ENCODE measurements around the gene PRH2. TPM values are rescaled to one million over a fixed set of nuclear protein-coding genes. Genes with fewer than 3 reads are reported as not detected.

PRH2 gene
- not detected for total RNA-seq

DNA sequence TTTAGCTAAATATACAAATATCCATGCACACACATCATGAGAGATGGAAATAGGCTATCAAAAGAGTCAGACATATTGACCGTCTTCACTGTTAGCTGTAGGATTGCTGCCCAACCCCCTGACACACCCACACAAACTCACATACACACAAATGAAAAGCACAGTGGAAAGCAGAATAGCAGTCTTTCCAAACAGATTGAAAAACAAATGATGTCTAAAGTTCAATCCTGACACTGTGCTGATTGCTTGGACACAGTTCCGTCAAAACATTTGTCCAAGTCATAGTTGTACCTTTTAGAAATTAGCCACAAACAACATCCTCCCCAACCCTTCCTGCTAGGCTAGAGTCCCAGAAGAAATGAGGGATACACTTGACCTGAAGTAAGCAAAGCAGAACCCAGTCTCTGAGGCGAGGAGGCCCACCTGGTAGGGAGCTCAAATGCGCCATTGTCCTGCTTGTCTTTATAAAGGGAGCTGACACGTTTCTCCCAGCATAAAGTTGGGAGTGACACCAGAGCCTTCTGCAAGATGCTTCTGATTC lies at the start of gene PRH2:
Gene PRH2 (plus strand): TSS at position 491 of the 541 bp plus-strand sequence. CDS start 38 bp downstream, at position 529.
- Histone ChIP-seq H3K36me3 (replicated peaks in 1 of 2; ENCODE audit: insufficient read depth in 1 of 2, low read depth in 2 of 2) (no peaks in the 10 kb centered on the region), H3K27me3 (no peaks in the 10 kb centered on the region), H3K27ac (no peak within 1 kb of the TSS), H3K4me3 (no peak within 1 kb of the TSS), H3K4me1 (no peaks in the 10 kb centered on the region), H3K9me3 (no peaks in the 10 kb centered on the region)
- TF ChIP-seq, protein P1, sequence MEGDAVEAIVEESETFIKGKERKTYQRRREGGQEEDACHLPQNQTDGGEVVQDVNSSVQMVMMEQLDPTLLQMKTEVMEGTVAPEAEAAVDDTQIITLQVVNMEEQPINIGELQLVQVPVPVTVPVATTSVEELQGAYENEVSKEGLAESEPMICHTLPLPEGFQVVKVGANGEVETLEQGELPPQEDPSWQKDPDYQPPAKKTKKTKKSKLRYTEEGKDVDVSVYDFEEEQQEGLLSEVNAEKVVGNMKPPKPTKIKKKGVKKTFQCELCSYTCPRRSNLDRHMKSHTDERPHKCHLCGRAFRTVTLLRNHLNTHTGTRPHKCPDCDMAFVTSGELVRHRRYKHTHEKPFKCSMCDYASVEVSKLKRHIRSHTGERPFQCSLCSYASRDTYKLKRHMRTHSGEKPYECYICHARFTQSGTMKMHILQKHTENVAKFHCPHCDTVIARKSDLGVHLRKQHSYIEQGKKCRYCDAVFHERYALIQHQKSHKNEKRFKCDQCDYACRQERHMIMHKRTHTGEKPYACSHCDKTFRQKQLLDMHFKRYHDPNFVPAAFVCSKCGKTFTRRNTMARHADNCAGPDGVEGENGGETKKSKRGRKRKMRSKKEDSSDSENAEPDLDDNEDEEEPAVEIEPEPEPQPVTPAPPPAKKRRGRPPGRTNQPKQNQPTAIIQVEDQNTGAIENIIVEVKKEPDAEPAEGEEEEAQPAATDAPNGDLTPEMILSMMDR (IDR thresholded peaks at IDR 0.05) = no peak
- no peak for TF ChIP-seq POLR2A (IDR thresholded peaks at IDR 0.05)
- ATAC-seq (no peak), DNase-seq (no peak)
- intact Hi-C loops (cut with DNase I) = no loop called here
- 89 to 94% methylated on average over 5 of the region's 5 CpGs for WGBS, 2 donors

DNA sequence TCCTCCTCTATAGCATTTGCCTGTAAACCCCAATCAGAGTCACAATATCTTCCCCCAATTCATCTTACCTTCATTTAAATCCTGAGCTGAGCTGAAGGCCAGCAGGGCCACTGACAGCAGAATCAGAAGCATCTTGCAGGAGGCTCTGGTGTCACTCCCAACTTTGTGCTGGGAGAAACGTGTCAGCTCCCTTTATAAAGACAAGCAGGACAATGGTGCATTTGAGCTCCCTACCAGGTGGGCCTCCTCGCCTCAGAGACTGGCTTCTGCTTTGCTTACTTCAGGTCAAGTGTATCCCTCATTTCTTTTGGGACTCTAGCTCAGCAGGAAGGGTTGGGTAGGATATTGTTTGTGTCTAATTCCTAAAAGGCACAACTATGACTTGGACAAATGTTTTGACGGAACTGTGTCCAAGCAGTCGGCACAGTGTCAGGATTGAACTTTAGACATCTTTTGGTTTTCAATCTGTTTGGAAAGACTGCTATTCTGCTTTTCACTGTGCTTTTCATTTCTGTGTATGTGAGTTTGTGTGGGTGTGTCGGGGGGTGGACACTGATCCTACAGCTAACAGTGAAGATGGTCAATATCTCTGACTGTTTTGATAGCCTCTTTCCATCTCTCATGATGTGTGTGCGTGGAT lies 44.8 kb upstream of the PRH2 start, which contains the start of gene PRH1:
Gene PRH1 (minus strand): TSS at position 170 of the 640 bp plus-strand sequence. CDS start 38 bp downstream, at position 132.
- DNase-seq = no peak
- intact Hi-C loops (cut with DNase I) = no loop called here
- Histone ChIP-seq H3K9me3 (no peaks in the 10 kb centered on the region), H3K27ac (no peak within 1 kb of the TSS), H3K27me3 (no peaks in the 10 kb centered on the region), H3K36me3 (replicated peaks in 1 of 2; ENCODE audit: insufficient read depth in 1 of 2, low read depth in 2 of 2) (no peaks in the 10 kb centered on the region), H3K4me3 (no peak within 1 kb of the TSS), H3K4me1 (no peaks in the 10 kb centered on the region)
- TF ChIP-seq, protein P1 (IDR thresholded peaks at IDR 0.05) = no peak
- TF ChIP-seq POLR2A (IDR thresholded peaks at IDR 0.05) = no peak
- WGBS, 2 donors = 93 to 97% methylated on average over 6 of the region's 6 CpGs
- no peak for ATAC-seq

DNA sequence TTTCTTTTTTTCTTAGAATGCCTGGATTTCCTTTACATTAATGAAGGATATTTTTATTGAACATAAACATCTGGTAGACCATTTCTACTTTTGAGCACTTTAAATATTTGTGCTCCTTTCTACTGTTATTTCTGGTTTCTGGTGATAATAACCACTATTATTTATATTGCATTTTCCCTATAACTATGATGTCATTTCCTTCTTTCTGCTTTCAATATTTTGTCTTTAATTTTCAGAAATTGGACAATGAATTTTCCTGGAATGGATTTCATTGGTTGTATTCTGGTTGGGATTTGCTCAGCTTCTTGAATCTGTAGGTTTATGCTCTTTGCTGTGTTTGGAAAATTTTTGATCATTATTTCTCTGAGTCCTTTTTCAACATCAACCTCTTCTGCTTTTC lies 39.8 kb upstream of the PRH2 start:
- TF ChIP-seq, protein P1 (IDR thresholded peaks at IDR 0.05) = no peak
- no peak for TF ChIP-seq POLR2A (IDR thresholded peaks at IDR 0.05)
- H3K4me3 ChIP-seq = no peak overlapping the region
- H3K4me1 ChIP-seq = peaks cover 7% of the 10 kb centered on the region
- intact Hi-C loops (cut with DNase I) = no loop called here
- DNase-seq (no peak), ATAC-seq (no peak)
- no peaks in the 10 kb centered on the region for H3K36me3 ChIP-seq (replicated peaks in 1 of 2; ENCODE audit: insufficient read depth in 1 of 2, low read depth in 2 of 2)
- no peaks in the 10 kb centered on the region for H3K27me3 ChIP-seq
- no peak overlapping the region for H3K27ac ChIP-seq
- H3K9me3 ChIP-seq = no peaks in the 10 kb centered on the region

DNA sequence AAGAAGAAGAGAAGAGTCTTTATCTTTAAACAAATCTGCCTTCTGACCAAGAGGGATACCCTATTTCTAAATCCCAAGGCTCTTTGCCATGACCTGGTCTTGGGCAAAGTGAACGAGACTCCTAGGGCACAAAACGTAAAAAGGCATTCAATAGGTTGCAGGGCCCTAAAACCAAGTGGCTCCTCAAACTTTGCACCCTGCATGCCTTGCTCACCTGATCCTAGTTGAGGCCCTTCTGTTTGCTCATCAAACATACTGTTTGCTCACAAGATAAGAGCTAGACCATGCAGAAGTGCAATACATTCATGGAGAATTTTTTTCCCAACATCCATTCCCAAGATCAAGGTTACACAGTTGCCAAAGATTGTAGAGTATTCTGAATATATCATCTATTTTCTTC lies 37.1 kb upstream of the PRH2 start:
- Histone ChIP-seq H3K4me3 (no peak overlapping the region), H3K36me3 (replicated peaks in 1 of 2; ENCODE audit: insufficient read depth in 1 of 2, low read depth in 2 of 2) (no peaks in the 10 kb centered on the region), H3K27me3 (no peaks in the 10 kb centered on the region), H3K9me3 (no peaks in the 10 kb centered on the region), H3K4me1 (peaks cover 7% of the 10 kb centered on the region), H3K27ac (no peak overlapping the region)
- TF ChIP-seq POLR2A (IDR thresholded peaks at IDR 0.05) = no peak
- TF ChIP-seq, protein P1 (IDR thresholded peaks at IDR 0.05) = no peak
- no peak for DNase-seq
- intact Hi-C loops (cut with DNase I) = no loop called here
- no peak for ATAC-seq
- WGBS, 2 donors = 44 to 66% methylated on average over 2 of the region's 2 CpGs

DNA sequence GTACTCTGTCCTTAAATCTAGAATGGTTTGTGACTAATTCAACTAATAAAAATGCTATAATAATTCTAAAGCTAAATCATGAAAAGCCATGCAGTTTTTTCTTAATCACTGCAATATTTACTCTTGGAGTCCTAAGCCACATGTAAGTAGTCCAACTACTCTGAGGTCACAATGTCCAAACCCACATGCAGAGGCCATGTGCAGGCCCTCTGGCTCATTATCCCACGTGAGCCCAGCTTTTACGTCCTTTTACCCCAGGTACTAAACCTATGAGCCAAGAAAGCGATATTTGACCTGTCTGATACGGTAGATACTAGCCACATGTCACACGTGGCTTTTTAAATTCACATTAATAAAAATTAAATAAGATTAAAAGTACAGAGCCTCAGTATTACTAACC lies 32.2 kb upstream of the PRH2 start:
- 93 to 97% methylated on average over 5 of the region's 5 CpGs for WGBS, 2 donors
- Histone ChIP-seq H3K27ac (no peak overlapping the region), H3K9me3 (no peaks in the 10 kb centered on the region), H3K4me1 (peaks cover 5% of the 10 kb centered on the region), H3K36me3 (replicated peaks in 1 of 2; ENCODE audit: insufficient read depth in 1 of 2, low read depth in 2 of 2) (no peaks in the 10 kb centered on the region), H3K4me3 (no peak overlapping the region), H3K27me3 (no peaks in the 10 kb centered on the region)
- DNase-seq (no peak), ATAC-seq (no peak)
- intact Hi-C loops (cut with DNase I) = no loop called here
- TF ChIP-seq, protein P1 (IDR thresholded peaks at IDR 0.05) = no peak

All from body of pancreas (tissue), 4 donors.